GM06990 (cell line): ENCODE results near the gene PTPN6.

Source experiments
- DNase-seq: peaks from one replicate; pipeline ENCODE4 v3.0.0-alpha.2; 2011; ENCODE audit not compliant: insufficient read length; ENCODE audit errors: extremely low read depth
- H3K27me3 ChIP-seq: replicated peaks from 2 replicates; pipeline ENCODE4 v1.6.0; 2011; ENCODE audit warnings: low read length; ENCODE audit not compliant: control insufficient read depth, insufficient read depth
- H3K36me3 ChIP-seq: 2 replicates; pipeline ENCODE4 v1.5.1; 2011; ENCODE audit warnings: low read length; ENCODE audit not compliant: control insufficient read depth, insufficient read depth
- H3K4me3 ChIP-seq: replicated peaks from 2 replicates; pipeline ENCODE4 v1.5.1; 2011; ENCODE audit warnings: low read depth, mild to moderate bottlenecking, control low read depth, low read length
- CTCF ChIP-seq: IDR thresholded peaks from 2 replicates; pipeline ENCODE4 v1.5.1; 2011; ENCODE audit warnings: low read length, control low read depth, mild to moderate bottlenecking, inconsistent platforms; ENCODE audit not compliant: insufficient read depth, poor library complexity, severe bottlenecking

PTPN6 gene

GRCh38 chr12:6977653-6978052 is 26.5 kb downstream of the PTPN6 start:
- no peak for DNase-seq
- Histone ChIP-seq H3K27me3 (no peaks in the 10 kb centered on the region), H3K4me3 (no peak overlapping the region), H3K36me3 (peaks cover 51% of the 10 kb centered on the region)
- TF ChIP-seq CTCF, result no peak

GRCh38 chr12:6978188-6978587 is 27.0 kb downstream of the PTPN6 start:
- DNase-seq, result no peak
- H3K36me3 ChIP-seq, result peaks cover 49% of the 10 kb centered on the region

GRCh38 chr12:6978611-6979011 is 27.5 kb downstream of the PTPN6 start:
- DNase-seq, result no peak
- no peaks in the 10 kb centered on the region for H3K27me3 ChIP-seq
- no peak for TF ChIP-seq CTCF
- H3K36me3 ChIP-seq, result peaks cover 49% of the 10 kb centered on the region
- no peak overlapping the region for H3K4me3 ChIP-seq

More at GRCh38 chr12:6978188-6978587, 27.0 kb downstream of the PTPN6 start:
- Histone ChIP-seq H3K4me3 (no peak overlapping the region), H3K27me3 (no peaks in the 10 kb centered on the region)
- TF ChIP-seq CTCF, result no peak

- no peak for DNase-seq
- no peak for TF ChIP-seq CTCF
- H3K36me3 ChIP-seq, result peaks cover 47% of the 10 kb centered on the region
- H3K4me3 ChIP-seq, result no peak overlapping the region
- H3K27me3 ChIP-seq, result no peaks in the 10 kb centered on the region
These were observed 27.9 kb downstream of the PTPN6 start for GRCh38 chr12:6979021-6979420.

- H3K4me3 ChIP-seq, result no peak overlapping the region
- H3K27me3 ChIP-seq, result no peaks in the 10 kb centered on the region
- no peak for DNase-seq
- TF ChIP-seq CTCF, result no peak
- peaks cover 44% of the 10 kb centered on the region for H3K36me3 ChIP-seq
These were observed 28.3 kb downstream of the PTPN6 start for GRCh38 chr12:6979453-6979852.

- Histone ChIP-seq H3K36me3 (peaks cover 44% of the 10 kb centered on the region), H3K4me3 (no peak overlapping the region), H3K27me3 (no peaks in the 10 kb centered on the region)
- no peak for DNase-seq
- TF ChIP-seq CTCF, result no peak
These were observed 28.9 kb downstream of the PTPN6 start for GRCh38 chr12:6980075-6980474.
